HFF-Myc (cell line): ENCODE measurements around the gene IMMP2L.
A peak's percentile ranks its signal among the peaks of the same experiment; 100 is the strongest.

Experiments
- DNase-seq: peaks from one replicate; pipeline ENCODE4 v3.0.0-alpha.2; 2011; ENCODE audit warnings: low read depth; ENCODE audit errors: extremely low read depth
- H3K4me3 ChIP-seq: replicated peaks from 2 replicates; pipeline ENCODE4 v1.5.1; 2011; ENCODE audit warnings: low read depth, mild to moderate bottlenecking, control low read depth, low read length
- CTCF ChIP-seq: IDR thresholded peaks from 2 replicates; pipeline ENCODE4 v1.5.1; 2012; ENCODE audit warnings: mild to moderate bottlenecking, low read depth, low read length, control low read depth; ENCODE audit errors: missing control alignments

Gene IMMP2L

GRCh38 chr7:111042842-111043241 is 519.5 kb downstream of the IMMP2L start:
- DNase-seq, result no peak
- no peak for TF ChIP-seq CTCF
- no peak overlapping the region for H3K4me3 ChIP-seq

DNA sequence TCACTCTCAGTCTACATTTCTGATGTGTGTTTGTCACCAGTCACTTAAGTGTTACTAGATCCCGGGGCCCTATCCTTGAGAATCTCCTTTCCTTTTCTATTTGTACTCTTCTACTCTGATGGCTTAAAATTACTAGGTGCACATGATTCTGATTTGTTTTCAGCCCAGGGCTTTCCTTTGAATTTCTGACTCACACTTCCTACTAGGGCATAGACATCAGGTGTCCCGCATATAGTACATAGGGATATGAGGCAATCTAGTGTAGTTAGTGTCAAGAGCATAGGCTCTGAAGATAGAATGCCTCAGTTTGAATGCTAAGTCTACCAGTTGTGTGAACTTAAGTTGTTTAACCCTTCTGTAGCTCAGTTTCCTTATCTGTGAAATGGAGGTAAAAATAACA is 520.7 kb downstream of the IMMP2L start:
- no peak for DNase-seq
- no peak overlapping the region for H3K4me3 ChIP-seq
- no peak for TF ChIP-seq CTCF

DNA sequence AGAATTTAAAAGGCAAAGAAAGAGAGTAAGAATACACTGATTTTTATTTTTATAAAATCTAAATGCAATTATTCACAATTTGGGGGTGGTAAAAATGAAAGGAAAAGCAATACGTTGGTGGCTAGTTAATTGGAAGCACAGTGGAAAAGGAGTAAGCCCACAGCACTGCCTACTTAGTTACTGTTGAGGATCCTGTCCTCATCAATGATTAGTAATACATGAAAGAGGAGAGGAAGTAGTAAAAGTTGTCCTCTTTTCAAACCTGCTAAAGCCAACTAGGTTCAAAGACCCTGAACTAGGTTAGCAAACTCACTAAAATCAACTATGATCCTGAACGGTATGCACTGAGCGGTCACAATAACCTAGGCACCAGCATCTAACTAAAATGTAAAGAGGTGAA is 524.1 kb downstream of the IMMP2L start:
- no peak overlapping the region for H3K4me3 ChIP-seq
- TF ChIP-seq CTCF, result no peak
- DNase-seq, result no peak

DNA sequence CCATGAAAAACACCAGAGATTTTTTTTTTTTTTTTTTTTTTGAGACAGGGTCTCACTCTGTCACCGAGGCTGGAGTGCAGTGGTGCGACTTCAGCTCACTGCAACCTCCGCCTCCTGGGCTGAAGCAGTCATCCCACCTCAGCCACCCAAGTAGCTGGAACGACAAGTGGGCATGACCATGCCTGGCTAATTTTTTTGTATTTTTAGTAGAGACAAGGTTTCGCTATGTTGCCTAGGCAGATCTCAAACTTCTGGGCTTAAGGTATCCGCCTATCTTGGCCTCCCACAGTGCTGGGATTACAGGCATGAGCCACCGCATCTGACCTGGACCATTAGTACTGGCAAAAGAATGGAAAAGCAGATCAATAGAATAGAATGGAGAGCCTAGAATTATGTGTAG is 530.4 kb downstream of the IMMP2L start:
- no peak overlapping the region for H3K4me3 ChIP-seq
- no peak for TF ChIP-seq CTCF
- no peak for DNase-seq

DNA sequence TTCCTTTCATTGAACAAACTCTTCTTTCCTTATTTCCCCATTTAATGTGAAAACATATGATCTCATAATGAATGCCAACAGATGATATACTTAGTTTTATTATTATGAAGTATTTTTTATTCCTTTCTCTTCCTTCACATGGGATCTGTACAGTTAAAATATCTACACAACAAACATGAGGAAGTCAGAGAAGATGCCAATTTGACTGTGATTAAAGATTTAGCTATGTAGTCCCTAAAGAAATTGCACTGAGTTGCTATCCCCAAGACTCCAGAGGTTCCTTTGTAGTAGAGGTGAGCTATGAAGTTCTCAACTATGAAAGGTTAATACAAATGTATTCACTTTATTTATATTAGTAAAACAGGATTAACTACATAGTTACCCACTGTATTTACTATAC is 532.0 kb downstream of the IMMP2L start:
- TF ChIP-seq CTCF, result no peak
- no peak overlapping the region for H3K4me3 ChIP-seq

DNA sequence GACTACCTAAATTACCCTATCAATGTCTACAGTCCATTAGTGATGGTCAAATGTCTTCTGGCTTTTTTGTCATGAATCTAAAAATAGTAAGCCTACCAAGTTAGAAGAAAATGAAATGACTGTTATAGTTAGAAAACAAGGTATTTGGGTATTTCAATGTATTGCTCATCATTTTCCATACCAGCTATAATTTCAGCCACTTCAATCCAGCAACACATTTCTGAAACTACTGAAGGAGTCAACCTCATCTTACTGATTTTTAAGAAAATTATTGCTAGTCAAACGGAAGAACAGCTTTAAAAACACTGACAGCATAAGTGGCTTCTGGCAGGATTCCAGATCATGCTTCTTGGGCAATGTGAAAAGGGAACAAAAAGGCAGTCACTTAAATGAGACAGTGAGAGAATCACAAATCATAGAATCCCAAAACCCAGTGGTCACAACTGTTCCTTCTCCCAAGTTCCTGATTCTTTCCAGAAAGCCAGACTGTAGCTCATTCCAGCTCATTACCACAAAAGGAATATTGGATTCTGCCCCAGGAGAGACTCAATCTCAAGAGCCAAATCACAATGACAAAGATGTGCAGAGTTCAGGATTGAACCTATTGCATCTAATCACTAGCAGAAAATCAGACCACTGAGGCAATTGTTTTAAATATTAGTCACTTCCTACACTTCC is 532.6 kb downstream of the IMMP2L start:
- H3K4me3 ChIP-seq, result no peak overlapping the region
- peak; percentile 12 for DNase-seq
- no peak for TF ChIP-seq CTCF

More for the DNA sequence above, 532.0 kb downstream of the IMMP2L start:
- no peak for DNase-seq

DNA sequence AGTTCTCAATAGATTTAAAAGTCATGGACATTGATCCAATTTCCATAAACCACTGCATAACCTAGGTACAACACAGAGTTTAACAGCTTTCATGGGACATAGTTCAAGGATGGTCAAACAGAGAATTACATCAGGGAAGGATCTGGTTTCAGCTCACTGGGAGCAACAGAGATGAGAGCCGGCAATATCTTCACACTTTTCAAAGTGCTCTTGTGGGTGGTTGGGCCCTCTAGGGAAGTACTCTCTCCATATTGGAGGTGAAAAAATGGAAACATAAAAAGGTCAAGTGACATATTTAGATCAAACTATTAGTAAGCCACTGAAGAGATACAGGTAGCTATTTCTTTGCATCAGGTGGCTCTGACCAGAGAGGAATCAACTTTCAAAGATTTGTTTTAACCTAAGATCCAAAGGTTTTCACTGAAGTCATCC is 533.1 kb downstream of the IMMP2L start:
- no peak overlapping the region for H3K4me3 ChIP-seq
- TF ChIP-seq CTCF, result no peak
- no peak for DNase-seq
